Neuronal stem cell (in vitro differentiated cells): Measurements from ENCODE around the gene TFAP2D.
A peak's percentile ranks its signal among the peaks of the same experiment; 100 is the strongest.

Experiments
- DNase-seq: peaks from one replicate; pipeline ENCODE4 v3.0.0-alpha.2; 2013; ENCODE audit warnings: low spot score
- H2AFZ ChIP-seq: one replicate; pipeline ENCODE4 v1.6.1; 2013; ENCODE audit warnings: mild to moderate bottlenecking, low read length, inconsistent platforms
- H2AK5ac ChIP-seq: 2 replicates; pipeline ENCODE4 v1.6.1; 2013; ENCODE audit warnings: low read depth, mild to moderate bottlenecking, inconsistent platforms, low read length, moderate library complexity, mixed read lengths
- H2BK120ac ChIP-seq: 2 replicates; pipeline ENCODE4 v1.6.1; 2013; ENCODE audit warnings: low read depth, mild to moderate bottlenecking, inconsistent platforms, low read length, moderate library complexity, mixed read lengths
- H2BK12ac ChIP-seq: one replicate; pipeline ENCODE4 v1.6.1; 2013; ENCODE audit warnings: low read length, inconsistent platforms
- H2BK15ac ChIP-seq: 2 replicates; pipeline ENCODE4 v1.6.1; 2013; ENCODE audit warnings: mild to moderate bottlenecking, low read length, inconsistent platforms, mixed read lengths
- H2BK5ac ChIP-seq: one replicate; pipeline ENCODE4 v1.6.1; 2013; ENCODE audit warnings: inconsistent platforms, mild to moderate bottlenecking, low read length, moderate library complexity
- H3K14ac ChIP-seq: one replicate; pipeline ENCODE4 v1.6.1; 2013; ENCODE audit warnings: low read length, inconsistent platforms
- H3K18ac ChIP-seq: 2 replicates; pipeline ENCODE4 v1.6.1; 2013; ENCODE audit warnings: low read length, inconsistent platforms
- H3K23ac ChIP-seq: 2 replicates; pipeline ENCODE4 v1.6.1; 2013; ENCODE audit warnings: low read depth, mild to moderate bottlenecking, mixed read lengths, low read length, inconsistent platforms; ENCODE audit not compliant: poor library complexity
- H3K27ac ChIP-seq: replicated peaks from 3 replicates; pipeline ENCODE4 v1.5.1; 2013; ENCODE audit warnings: low read length, inconsistent platforms
- H3K27me3 ChIP-seq, 3 experiments: 2 replicates each; pipeline ENCODE4 v1.6.1; 2013; ENCODE audit warnings: low read length in 3 of 3, mild to moderate bottlenecking in 2 of 3, inconsistent platforms in 1 of 3, low read depth in 1 of 3, mixed read lengths in 1 of 3, moderate library complexity in 1 of 3; ENCODE audit not compliant: control insufficient read depth in 3 of 3, insufficient read depth in 3 of 3
- H3K36me3 ChIP-seq, 2 donors: replicated peaks in 1 of 2; 2 replicates each; pipeline ENCODE4 v1.6.1; 2013; ENCODE audit warnings: low read length in 2 of 2; ENCODE audit not compliant: control insufficient read depth in 2 of 2, insufficient read depth in 2 of 2
- H3K4ac ChIP-seq: 2 replicates; pipeline ENCODE4 v1.6.1; 2013; ENCODE audit warnings: inconsistent platforms, mild to moderate bottlenecking, low read length, moderate library complexity
- H3K4me1 ChIP-seq, 2 donors: 1 replicate in 1 of 2; 2 replicates in 1 of 2; pipeline ENCODE4 v1.6.1; 2013; ENCODE audit warnings: low read length in 2 of 2, low read depth in 1 of 2; ENCODE audit not compliant: control insufficient read depth in 2 of 2, insufficient read depth in 1 of 2
- H3K4me2 ChIP-seq: one replicate; pipeline ENCODE4 v1.6.1; 2013; ENCODE audit warnings: mild to moderate bottlenecking, low read length, inconsistent platforms; ENCODE audit not compliant: insufficient read depth, poor library complexity, severe bottlenecking
- H3K4me3 ChIP-seq, 2 donors: 2 replicates each; pipeline ENCODE4 v1.5.1; 2013; ENCODE audit warnings: low read length in 2 of 2, mild to moderate bottlenecking in 2 of 2, inconsistent platforms in 1 of 2, moderate library complexity in 1 of 2
- H3K79me1 ChIP-seq: one replicate; pipeline ENCODE4 v1.6.1; 2013; ENCODE audit warnings: low read depth, mild to moderate bottlenecking, inconsistent platforms, low read length, moderate library complexity
- H3K9ac ChIP-seq: one replicate; pipeline ENCODE4 v1.6.1; 2013; ENCODE audit warnings: mild to moderate bottlenecking, low read depth, low read length, inconsistent platforms; ENCODE audit not compliant: poor library complexity
- H3K9me3 ChIP-seq, 2 donors: replicated peaks in 1 of 2; 2 replicates each; pipeline versions ENCODE3 to v1.6.1; 2013; ENCODE audit warnings: low read length in 2 of 2, mild to moderate bottlenecking in 2 of 2, inconsistent platforms in 1 of 2, low read depth in 1 of 2, mixed read lengths in 1 of 2, moderate library complexity in 1 of 2; ENCODE audit not compliant: control insufficient read depth in 2 of 2, insufficient read depth in 1 of 2
- H4K8ac ChIP-seq: one replicate; pipeline ENCODE4 v1.6.1; 2013; ENCODE audit warnings: low read depth, mild to moderate bottlenecking, inconsistent platforms, low read length, moderate library complexity
- H4K91ac ChIP-seq: one replicate; pipeline ENCODE4 v1.6.1; 2013; ENCODE audit warnings: low read length, low read depth, mild to moderate bottlenecking, inconsistent platforms; ENCODE audit not compliant: poor library complexity
- WGBS, 2 donors: extraction: QIAGEN DNeasy Blood & Tissue Kit; methylation state at CpG; one replicate each; pipeline ENCODE4 v1.1.7; 2013; ENCODE audit warnings: missing lambda C conversion rate in 2 of 2, mixed read lengths in 1 of 2; ENCODE audit not compliant: insufficient read length in 2 of 2, insufficient replicate concordance in 1 of 2; ENCODE audit errors: extremely low coverage in 2 of 2; 5-methylcytosine and 5-hydroxymethylcytosine counted together

The TFAP2D gene

GRCh38 chr6:50714487-50715379 lies 1.4 kb downstream of the TFAP2D start:
- peaks cover 15 to 87% (median 82%) of the 10 kb centered on the region in 3 experiments for H3K27me3 ChIP-seq
- H3K14ac ChIP-seq: no peak overlapping the region
- H2BK15ac ChIP-seq: no peak overlapping the region
- no peaks in the 10 kb centered on the region for H3K79me1 ChIP-seq
- no peak overlapping the region for H2AFZ ChIP-seq
- no peak overlapping the region for H2BK5ac ChIP-seq
- no peak overlapping the region for H3K4ac ChIP-seq
- no peak overlapping the region for H2AK5ac ChIP-seq
- H3K23ac ChIP-seq: no peak overlapping the region
- H3K27ac ChIP-seq: no peak overlapping the region
- peak overlapping the region; percentile 48 for H3K18ac ChIP-seq
- H2BK120ac ChIP-seq: no peak overlapping the region
- no peaks in the 10 kb centered on the region for H3K9me3 ChIP-seq
- DNase-seq: no peak
- H3K36me3 ChIP-seq: no peaks in the 10 kb centered on the region
- no peak overlapping the region for H2BK12ac ChIP-seq
- no CpG with 5 or more reads among the region's 51 CpGs for WGBS, 2 donors
- no peak overlapping the region for H3K9ac ChIP-seq
- H3K4me2 ChIP-seq: no peak overlapping the region
- H3K4me1 ChIP-seq: peaks cover 0 to 11% of the 10 kb centered on the region in 2 donors
- H4K8ac ChIP-seq: no peak overlapping the region
- peak overlapping the region in 1 of 2 donors; percentile 56 for H3K4me3 ChIP-seq
- H4K91ac ChIP-seq: no peak overlapping the region

DNA sequence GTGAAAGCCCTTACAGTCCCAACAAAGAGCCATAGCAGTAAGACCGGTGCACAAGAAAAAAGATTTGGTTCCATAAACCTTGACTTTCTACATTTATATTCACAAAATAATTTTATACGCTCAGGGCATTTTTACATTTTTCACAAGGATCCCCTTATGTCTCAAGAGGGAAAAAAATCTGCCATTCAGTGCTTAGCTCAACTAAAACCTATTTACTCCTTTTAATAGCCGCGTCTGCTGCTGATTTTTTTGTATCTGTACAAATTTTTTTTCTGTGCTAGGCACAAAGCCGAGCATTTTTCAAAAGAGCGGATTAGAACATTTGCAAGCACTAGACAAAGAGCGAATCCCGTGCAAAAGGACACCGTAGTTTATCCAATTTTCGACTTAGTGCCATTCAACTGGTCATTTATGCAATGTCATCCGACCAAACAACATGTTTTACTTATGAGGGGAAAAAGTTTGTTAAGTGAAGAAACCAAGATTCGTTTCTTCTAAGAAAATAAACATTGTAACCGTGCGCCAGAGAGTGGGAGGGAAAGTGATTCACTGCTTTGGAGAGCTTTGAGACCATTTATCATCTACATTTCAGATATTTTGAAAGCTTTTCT lies 3.7 kb downstream of the TFAP2D start:
- Histone ChIP-seq H3K27ac (no peak overlapping the region), H2BK120ac (no peak overlapping the region), H3K9ac (no peak overlapping the region), H3K4me2 (no peak overlapping the region), H2AK5ac (no peak overlapping the region), H3K36me3 (no peaks in the 10 kb centered on the region), H3K4me3 (no peak overlapping the region), H2BK5ac (no peak overlapping the region), H3K14ac (no peak overlapping the region), H3K27me3 (peaks cover 13 to 85% (median 84%) of the 10 kb centered on the region in 3 experiments), H3K18ac (no peak overlapping the region), H3K9me3 (no peaks in the 10 kb centered on the region), H3K4me1 (peaks cover 0 to 8% of the 10 kb centered on the region in 2 donors), H4K8ac (no peak overlapping the region), H2BK12ac (no peak overlapping the region), H2BK15ac (no peak overlapping the region), H3K23ac (no peak overlapping the region), H4K91ac (no peak overlapping the region), H2AFZ (no peak overlapping the region), H3K79me1 (no peaks in the 10 kb centered on the region), H3K4ac (no peak overlapping the region)
- WGBS, 2 donors: no CpG with 5 or more reads among the region's 14 CpGs
- DNase-seq: no peak

- no CpG with 5 or more reads among the region's 9 CpGs for WGBS, 2 donors
- no peak overlapping the region for H3K27ac ChIP-seq
- H4K91ac ChIP-seq: no peak overlapping the region
Observed at GRCh38 chr6:50717734-50718457, 4.6 kb downstream of the TFAP2D start.

DNA sequence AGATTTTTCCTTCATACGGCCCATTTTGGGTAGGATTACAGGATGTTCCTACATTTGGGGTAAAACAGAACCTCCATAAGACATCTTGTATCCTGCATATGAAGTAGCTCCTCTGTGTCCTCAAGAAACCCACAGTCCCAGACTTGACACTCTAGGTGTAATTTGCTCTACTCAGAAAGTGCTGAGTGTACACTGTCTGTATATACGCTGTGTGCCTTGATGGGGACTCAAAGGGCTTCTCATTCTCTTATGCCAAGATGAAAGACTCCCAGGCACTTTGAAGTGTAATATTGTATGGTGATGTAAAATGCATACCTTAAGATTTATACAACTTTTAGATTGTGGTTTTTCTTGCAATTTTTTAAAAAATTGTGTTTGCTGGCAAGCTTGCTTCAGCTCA lies 5.2 kb downstream of the TFAP2D start:
- H3K27me3 ChIP-seq: peaks cover 17 to 93% (median 85%) of the 10 kb centered on the region in 3 experiments
- peaks cover 0 to 5% of the 10 kb centered on the region in 2 donors for H3K4me1 ChIP-seq
- no peak overlapping the region for H2BK12ac ChIP-seq
- no peak overlapping the region for H2AFZ ChIP-seq
- no peak overlapping the region for H2BK15ac ChIP-seq
- no peak overlapping the region for H3K4ac ChIP-seq
- no peaks in the 10 kb centered on the region for H3K79me1 ChIP-seq
- H4K91ac ChIP-seq: no peak overlapping the region
- no peak overlapping the region for H3K18ac ChIP-seq
- no peak overlapping the region for H3K4me2 ChIP-seq
- H2BK120ac ChIP-seq: no peak overlapping the region
- no peak for DNase-seq
- no peak overlapping the region for H3K4me3 ChIP-seq
- no peak overlapping the region for H3K14ac ChIP-seq
- no peaks in the 10 kb centered on the region for H3K36me3 ChIP-seq
- H3K9me3 ChIP-seq: no peaks in the 10 kb centered on the region
- no peak overlapping the region for H3K23ac ChIP-seq
- no peak overlapping the region for H4K8ac ChIP-seq
- H2AK5ac ChIP-seq: no peak overlapping the region
- no peak overlapping the region for H3K9ac ChIP-seq
- H3K27ac ChIP-seq: no peak overlapping the region
- no peak overlapping the region for H2BK5ac ChIP-seq
- WGBS, 2 donors: no CpG with 5 or more reads among the region's 2 CpGs

More at GRCh38 chr6:50717734-50718457, 4.6 kb downstream of the TFAP2D start:
- no peak overlapping the region for H4K8ac ChIP-seq
- no peak overlapping the region for H3K14ac ChIP-seq
- H2BK15ac ChIP-seq: no peak overlapping the region
- no peak overlapping the region for H2BK5ac ChIP-seq
- H3K79me1 ChIP-seq: no peaks in the 10 kb centered on the region
- no peak overlapping the region for H2BK12ac ChIP-seq
- peaks cover 0 to 6% of the 10 kb centered on the region in 2 donors for H3K4me1 ChIP-seq
- no peak overlapping the region for H2BK120ac ChIP-seq
- no peak overlapping the region for H3K4ac ChIP-seq
- no peak overlapping the region for H3K4me3 ChIP-seq
- no peak overlapping the region for H3K18ac ChIP-seq
- no peak overlapping the region for H3K4me2 ChIP-seq
- H2AK5ac ChIP-seq: no peak overlapping the region
- peaks cover 14 to 92% (median 85%) of the 10 kb centered on the region in 3 experiments for H3K27me3 ChIP-seq
- no peak overlapping the region for H3K23ac ChIP-seq
- H3K9ac ChIP-seq: no peak overlapping the region
- H3K36me3 ChIP-seq: no peaks in the 10 kb centered on the region
- no peak overlapping the region for H2AFZ ChIP-seq
- DNase-seq: no peak
- H3K9me3 ChIP-seq: no peaks in the 10 kb centered on the region
